HG03139 (cell line): Measurements from ENCODE around the gene CENPX.

Experiments used
- ATAC-seq: cut with Tn5 transposase; IDR thresholded peaks from one replicate; pipeline ENCODE4 v1.9.1; 2021; ENCODE audit not compliant: unreplicated experiment

The CENPX gene

DNA sequence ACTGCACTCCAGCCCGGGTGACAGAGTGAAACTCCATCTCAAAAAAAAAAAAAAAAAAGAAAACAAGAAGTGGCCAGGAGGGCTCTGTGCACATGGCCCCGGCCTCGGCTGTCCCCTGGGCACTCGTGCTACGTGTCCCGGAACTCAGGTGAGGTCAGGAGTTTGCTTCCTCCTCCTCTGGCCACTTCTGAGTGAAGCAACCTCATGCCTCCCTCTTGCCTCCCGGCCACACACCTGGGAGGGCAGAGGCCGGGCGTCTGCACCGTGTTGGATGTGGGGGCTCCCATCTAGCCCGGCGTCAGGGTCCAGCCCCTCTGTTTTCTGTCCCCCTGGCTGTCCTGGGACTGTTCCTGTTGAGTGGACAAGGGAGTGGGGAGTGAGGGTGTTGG is 23.1 kb downstream of the CENPX start:
- ATAC-seq: no peak

- ATAC-seq: no peak
Measured at GRCh38 chr17:81998691-81999438, 23.8 kb downstream of the CENPX start.

GRCh38 chr17:81998212-81998611 is 24.5 kb downstream of the CENPX start:
- no peak for ATAC-seq

DNA sequence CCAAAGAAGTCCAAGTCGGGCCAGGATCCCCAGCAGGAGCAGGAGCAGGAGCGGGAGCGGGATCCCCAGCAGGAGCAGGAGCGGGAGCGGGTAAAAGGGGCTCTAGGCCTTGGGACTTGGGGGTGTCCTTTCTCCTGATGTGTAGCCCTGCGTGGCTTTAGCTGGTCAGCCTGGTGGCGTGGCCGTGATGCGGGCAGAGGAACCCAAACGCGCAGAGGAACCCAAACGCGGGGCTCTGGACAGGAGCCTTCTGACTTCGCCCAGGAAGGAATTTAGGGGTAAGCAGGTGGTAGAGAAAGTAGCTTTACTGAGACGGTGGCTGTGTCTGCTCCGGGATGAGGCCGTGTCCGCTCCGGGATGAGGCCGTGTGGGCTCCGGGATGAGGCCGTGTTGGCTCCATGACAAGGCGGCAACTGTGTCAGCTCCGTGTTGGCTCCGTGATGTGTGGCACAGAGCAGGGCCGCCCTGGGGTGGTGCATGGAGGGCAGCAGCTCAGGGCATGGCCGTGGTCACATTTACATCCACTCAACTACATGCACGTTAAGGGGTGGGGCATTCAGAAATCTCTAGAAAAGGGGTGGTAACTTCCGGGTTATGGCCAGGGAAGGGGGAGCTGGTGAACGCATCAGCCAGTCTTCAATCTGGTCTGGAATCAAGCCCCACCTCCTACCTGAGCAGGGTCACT is 25.8 kb downstream of the CENPX start:
- ATAC-seq: no peak

DNA sequence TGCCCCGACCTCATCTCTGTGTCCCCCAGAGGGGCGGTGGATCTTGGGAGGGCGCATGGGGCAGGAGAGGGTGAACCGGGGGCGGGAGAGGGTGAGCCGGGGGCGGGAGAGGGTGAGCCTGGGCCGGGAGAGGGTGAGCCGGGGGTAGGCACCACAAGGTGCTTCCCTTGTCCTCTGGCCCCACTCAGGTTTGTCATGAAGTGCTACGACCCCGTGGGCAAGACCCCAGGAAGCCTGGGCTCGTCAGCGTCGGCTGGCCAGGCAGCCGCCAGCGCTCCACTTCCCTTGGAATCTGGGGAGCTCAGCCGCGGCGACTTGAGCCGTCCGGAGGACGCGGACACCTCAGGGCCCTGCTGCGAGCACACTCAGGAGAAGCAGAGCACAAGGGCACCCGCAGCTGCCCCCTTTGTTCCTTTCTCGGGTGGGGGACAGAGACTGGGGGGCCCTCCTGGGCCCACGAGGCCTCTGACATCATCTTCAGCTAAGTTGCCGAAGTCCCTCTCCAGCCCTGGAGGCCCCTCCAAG is 26.4 kb downstream of the CENPX start:
- no peak for ATAC-seq

DNA sequence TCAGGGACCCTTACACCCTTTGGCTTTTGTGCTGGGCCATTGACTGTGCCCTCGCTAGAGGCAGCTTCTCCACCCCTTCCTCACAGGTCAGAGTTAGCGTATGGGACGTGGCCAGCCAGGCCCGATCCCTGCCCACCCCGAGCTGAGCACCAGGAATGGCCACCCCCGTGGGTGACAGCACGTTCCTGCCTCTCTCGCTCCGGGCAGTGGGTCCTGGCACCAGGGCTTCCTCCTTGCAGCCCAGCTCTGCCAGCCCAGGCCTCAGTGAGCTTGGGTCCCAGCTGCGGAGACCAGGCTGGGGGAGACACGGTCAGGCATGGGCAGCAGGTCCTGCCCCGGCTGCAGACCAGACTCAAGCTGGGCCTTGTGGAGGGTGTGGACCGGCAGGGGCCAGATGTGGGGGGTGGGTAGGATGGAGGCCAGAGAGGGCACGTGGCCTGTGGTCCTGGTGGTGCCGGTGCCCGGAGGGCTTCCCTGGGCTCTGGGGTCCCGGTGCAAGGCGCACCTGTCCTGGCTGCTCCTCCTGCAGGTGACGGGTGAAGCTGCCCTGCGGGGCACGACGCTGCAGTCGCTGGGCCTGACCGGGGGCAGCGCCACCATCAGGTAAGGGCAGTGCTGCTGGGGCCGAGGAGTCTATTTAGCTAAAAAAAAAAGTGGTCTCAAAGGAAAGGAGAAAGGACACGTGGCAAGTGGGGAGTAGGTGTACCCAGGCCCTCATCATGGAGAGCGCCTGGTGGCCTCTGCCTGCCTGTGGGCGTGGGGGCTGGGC is 27.0 kb downstream of the CENPX start:
- ATAC-seq: no peak

GRCh38 chr17:81994593-81995462 is 27.9 kb downstream of the CENPX start:
- no peak for ATAC-seq

- no peak for ATAC-seq
Measured at GRCh38 chr17:81993729-81994592, 28.7 kb downstream of the CENPX start.

DNA sequence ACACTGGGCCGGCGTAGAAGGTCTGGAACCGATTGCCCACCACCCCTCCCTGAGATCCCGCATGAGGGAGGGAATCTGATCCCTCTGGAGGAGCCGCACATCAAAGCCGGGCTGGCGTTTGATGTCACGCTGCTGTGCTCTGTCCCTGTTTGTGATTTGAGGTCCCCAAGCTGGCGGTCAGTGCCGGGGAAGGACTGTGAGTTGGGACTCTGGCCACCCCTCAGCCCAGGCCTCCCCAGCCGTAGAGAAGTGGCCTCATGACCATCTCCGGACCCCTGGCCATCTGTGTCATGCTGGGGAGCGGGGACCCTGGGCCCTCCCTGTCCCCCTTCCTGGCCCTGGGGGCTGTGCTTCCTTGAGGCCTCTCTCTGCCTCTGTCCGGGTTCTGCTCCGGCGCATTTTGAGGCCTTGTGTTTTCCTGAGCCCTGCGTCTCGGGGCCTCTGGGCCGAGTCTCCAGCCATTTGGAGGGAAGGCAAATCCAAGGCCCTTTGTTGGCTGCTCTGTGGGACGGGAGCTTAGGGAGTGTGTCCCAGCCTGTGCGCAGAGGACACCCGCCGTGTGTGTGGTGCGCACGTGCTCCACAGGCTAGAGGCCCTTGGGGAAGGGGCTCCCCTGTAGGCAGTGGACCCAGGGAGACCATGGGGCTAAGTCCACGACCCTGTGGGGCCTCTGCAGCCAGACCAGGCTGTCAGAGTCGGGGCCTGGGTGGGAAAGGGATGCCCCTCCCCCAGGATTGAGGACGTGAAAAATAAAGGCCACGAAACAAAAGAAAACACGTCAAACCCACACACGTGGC is 30.2 kb downstream of the CENPX start:
- no peak for ATAC-seq

DNA sequence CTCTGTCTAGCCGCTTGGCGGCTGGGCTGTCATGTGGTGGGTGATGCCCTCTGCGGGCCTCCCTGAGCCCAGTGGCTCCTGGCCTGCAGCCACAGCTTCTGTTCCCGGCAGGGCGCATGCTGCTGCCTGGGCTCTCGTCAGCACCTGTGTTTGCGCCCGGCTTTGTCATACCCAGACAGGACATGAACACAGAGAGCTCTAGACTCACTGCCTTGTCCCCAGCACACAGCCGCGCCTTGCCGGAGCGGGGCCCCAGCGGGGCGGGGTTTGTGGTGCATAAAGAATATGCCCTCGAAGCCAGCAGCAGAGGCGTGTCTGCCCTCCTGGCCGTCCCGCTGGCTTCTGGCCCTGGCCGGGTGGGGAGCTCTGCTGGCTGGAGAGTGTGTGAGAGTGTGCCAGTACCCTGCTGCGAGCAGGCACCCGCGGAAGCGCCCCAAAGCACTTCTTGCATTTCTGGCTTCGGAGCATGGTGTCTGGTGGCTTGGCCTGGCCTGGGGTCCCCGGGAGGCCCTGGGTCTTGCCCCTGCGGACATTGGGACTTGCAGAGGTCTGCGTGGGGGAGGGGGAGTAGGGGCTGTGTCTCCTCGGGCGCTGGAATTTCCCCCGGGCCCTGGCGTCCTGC is 30.9 kb downstream of the CENPX start:
- ATAC-seq: no peak

- no peak for ATAC-seq
Measured at GRCh38 chr17:81990836-81991683, 31.6 kb downstream of the CENPX start.

DNA sequence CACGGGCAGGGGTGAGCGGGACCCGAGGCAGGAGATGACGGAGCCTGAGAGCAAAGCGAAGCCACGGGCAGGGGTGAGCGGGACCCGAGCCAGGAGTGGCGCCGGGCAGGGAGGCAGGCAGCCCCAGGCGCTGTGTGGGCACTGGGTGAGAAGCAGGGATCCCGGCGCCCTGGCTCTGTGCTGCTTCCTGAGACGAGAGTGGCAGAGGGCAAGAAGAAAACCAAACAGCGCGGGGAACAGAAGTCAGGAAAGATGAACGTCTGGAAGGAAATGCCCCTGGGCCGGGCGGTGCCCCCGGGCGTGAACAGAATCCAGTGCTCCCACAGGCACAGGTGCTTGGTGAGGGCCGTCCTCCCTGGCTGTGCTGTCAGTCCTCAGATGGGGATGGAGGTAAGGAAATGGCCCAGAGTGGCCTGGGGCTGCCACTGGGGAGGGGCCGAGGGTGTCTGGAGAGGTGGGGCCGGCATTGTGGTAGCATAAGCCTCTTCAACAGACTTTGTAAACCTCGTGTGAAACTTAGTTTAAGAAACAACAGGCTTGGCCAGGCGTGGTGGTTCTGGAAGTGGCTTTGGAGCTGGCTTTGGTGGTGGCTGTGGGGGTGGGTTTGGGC is 35.4 kb downstream of the CENPX start:
- ATAC-seq: no peak

GRCh38 chr17:81986606-81987005 is 36.1 kb downstream of the CENPX start:
- no peak for ATAC-seq

GRCh38 chr17:81984773-81985410 is 37.8 kb downstream of the CENPX start:
- ATAC-seq: no peak

GRCh38 chr17:81983639-81984373 is 38.9 kb downstream of the CENPX start:
- no peak for ATAC-seq

GRCh38 chr17:81983011-81983638 is 39.6 kb downstream of the CENPX start:
- no peak for ATAC-seq
